ENCODE measurements around the gene MAML2.

Gene MAML2

DNA sequence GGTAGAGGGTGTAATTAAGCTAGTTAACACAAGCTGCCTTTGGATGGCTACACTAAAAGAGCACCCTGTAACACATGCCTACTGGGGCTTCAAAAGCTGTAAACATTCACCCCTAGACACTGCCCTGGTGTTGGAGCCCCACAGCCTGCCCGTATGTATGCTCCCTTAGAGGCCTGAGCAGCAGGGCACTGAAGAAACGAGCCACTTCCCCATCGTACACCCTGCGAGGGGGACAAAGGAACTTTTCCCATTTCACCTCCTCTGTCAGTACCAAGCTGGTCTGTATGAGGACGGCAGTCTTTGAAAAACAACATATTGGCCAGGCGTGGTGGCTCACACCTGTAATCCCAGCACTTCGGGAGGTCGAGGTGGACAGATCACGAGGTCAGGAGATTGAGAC lies 77.0 kb downstream of the MAML2 start:
- TF ChIP-seq, protein P1, sequence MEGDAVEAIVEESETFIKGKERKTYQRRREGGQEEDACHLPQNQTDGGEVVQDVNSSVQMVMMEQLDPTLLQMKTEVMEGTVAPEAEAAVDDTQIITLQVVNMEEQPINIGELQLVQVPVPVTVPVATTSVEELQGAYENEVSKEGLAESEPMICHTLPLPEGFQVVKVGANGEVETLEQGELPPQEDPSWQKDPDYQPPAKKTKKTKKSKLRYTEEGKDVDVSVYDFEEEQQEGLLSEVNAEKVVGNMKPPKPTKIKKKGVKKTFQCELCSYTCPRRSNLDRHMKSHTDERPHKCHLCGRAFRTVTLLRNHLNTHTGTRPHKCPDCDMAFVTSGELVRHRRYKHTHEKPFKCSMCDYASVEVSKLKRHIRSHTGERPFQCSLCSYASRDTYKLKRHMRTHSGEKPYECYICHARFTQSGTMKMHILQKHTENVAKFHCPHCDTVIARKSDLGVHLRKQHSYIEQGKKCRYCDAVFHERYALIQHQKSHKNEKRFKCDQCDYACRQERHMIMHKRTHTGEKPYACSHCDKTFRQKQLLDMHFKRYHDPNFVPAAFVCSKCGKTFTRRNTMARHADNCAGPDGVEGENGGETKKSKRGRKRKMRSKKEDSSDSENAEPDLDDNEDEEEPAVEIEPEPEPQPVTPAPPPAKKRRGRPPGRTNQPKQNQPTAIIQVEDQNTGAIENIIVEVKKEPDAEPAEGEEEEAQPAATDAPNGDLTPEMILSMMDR (conservative IDR thresholded peaks at IDR 0.05) = no peak
- no peak overlapping the region for H3K27ac ChIP-seq

DNA sequence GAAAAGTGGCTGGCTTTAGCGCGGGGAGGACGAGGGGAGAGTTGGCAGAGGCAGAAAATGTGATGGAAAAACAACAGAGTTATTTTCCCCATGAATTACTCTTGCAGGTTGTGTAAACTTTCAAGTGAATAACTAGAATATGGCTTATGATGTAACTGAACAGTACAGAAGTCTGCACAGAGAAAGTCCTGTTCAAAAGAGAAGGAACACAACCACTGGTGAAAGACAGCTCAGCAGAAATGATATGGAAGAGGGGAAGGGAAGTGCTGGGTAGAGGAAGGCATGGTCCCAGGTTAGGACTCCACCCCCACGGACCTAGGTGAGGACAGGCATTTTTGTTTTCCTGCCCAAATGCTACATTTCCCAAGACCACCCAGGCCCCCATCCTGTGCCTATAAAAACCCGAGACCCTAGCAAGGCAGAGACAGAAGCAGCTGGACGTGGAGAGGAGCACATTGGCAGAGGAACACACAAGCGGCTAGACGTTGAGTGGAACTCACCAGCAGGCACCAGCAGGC lies 77.7 kb downstream of the MAML2 start:
- TF ChIP-seq, protein P1 (conservative IDR thresholded peaks at IDR 0.05) = no peak
- H3K27ac ChIP-seq = no peak overlapping the region

DNA sequence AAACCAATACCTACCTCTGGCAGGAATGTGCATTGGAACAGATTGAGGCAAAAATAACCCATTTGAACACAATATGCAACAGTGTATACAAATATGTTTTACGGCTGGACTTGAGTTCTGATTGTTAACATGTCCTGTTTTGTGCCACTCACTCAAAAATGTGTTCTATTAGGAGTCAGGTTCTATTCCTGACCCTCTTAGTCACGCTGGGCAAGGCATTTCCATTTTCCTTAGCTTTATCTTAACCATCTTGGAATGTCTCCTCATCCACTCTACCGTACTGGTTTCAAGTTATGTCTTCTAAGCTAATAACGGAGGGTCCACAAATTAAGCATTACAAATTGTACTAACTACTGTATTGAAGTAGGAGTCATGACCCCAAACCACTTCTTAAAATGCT lies 78.6 kb downstream of the MAML2 start:
- no peak overlapping the region for H3K27ac ChIP-seq

DNA sequence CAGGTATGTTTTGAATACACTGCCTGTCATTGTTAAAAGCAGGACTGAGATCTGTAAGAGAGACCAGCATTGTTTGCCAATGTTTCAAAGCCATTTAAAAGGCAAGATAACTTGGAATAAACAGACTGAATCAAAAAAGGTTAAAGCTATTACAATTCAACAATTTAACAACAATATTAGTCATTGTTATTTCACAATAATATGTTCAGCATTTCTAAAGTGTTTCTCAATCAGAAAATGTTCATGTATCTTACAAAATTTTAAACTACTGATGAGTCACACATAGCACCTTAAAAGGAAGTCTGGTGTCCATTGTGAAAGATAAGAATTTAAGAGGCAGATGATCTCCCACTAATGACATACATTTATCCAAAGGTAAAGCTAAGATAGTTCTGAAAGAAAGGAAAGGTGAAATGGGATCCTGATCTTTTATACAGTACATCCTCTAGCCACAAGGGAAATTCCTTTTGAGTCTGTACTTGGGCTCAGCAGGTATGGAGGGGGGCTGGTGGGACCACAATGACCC lies 79.7 kb downstream of the MAML2 start:
- H3K27ac ChIP-seq = no peak overlapping the region
- TF ChIP-seq, protein P1 (conservative IDR thresholded peaks at IDR 0.05) = no peak

More for the DNA sequence above, 78.6 kb downstream of the MAML2 start:
- TF ChIP-seq, protein P1 (conservative IDR thresholded peaks at IDR 0.05) = no peak

DNA sequence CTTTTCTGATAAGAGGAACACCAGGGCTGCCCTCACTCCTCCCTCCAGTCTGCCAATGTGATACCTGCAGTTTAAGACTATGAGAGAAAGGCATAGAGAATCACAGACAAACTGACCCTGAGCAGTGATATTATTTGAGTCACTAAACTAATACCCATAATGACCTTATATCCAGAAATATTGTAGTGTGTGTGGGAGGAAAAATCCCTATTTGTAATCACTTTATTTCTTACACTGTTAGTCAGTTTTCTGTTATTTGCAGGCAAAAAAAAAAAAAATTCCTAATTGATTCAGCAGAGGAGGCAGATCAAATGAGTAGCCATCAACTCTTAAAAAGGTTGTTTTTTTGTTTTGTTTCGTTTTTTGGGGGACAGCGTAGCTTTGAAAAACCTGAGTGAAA lies 82.5 kb downstream of the MAML2 start:
- TF ChIP-seq, protein P1 (conservative IDR thresholded peaks at IDR 0.05) = no peak
- no peak overlapping the region for H3K27ac ChIP-seq

DNA sequence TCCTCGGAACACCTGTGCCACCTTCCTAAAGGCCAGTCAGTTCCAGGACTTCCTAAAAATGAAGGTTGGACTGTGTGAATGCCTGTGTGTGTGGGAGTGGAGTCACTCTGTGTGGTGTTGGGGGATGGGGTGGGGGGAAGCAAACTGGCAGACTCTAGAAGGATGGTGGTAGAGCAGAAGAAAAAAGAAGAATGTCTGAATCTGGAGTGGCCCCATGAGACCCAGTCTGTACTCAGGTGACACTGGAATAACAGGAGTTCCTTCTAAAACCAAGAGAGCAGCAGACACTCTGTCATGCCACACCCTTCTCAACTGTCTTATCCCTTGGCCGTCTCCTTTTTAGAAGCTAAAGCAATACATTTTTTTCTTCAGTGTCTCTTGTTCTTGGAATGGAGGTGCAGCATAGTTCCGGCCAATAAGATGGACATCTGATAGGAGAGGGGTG lies 82.9 kb downstream of the MAML2 start:
- TF ChIP-seq, protein P1 (conservative IDR thresholded peaks at IDR 0.05) = no peak
- no peak overlapping the region for H3K27ac ChIP-seq

DNA sequence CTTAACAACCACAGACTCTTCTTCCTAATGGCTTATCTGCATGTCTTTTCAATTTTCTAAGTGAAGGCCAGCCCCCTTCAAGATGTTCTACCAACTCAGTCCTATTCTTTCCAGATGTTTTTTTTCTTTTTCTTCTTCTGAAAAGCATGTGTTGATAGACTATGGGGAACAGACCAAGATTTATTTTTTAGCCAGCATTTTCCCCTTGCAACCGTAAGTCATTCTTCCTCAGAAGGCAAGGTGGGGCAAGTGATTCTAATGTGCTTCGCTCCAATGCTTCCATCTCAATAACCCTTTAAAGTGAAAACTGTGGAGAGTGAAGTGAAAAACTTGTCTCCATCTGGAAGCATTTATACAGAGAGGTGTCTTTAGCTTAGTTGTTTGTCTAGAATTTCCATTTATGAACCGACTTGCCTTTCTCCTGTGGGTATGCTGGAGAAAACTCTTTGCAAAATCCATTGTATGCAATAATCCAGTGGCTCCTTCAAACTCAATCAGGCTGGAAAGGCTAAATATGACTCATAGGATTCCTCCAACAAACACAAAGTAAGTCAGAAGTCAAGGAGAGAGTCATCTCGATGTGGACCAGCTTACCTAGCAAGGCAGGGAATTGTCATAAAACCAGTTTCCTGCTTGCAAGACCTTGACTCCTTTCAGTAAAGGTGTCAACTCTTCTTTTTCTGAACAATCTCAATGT lies 83.7 kb downstream of the MAML2 start:
- no peak overlapping the region for H3K27ac ChIP-seq

More for the DNA sequence above, 83.7 kb downstream of the MAML2 start:
- TF ChIP-seq, protein P1 (conservative IDR thresholded peaks at IDR 0.05) = no peak
